ENCODE results near the gene CLEC5A.

GRCh38 chr7:141877365-141877764, 69.4 kb downstream of the CLEC5A start:
- TF ChIP-seq CTCF (IDR thresholded peaks at IDR 0.05; ENCODE audit: low read depth, low read length): no peak
- TF ChIP-seq EZH2phosphoT487 (IDR thresholded peaks at IDR 0.05; ENCODE audit: low read depth): no peak
